H1 (cell line): ENCODE results near the gene ZFP64. TPM values are rescaled to one million over a fixed set of nuclear protein-coding genes. Genes with fewer than 3 reads are reported as not detected.

Experiments
- CTCF ChIA-PET: fragments of 300-600 bp; sonication (Branson Sonifier 250); formaldehyde crosslinking; loops from one replicate; lab custom pipeline; 2021; ENCODE audit not compliant: partially characterized antibody; lab: Charles Lee
- POLR2A ChIA-PET: fragments of 300-600 bp; sonication (Branson Sonifier 250); formaldehyde crosslinking; loops from one replicate; lab custom pipeline; 2021; ENCODE audit warnings: inconsistent platforms; ENCODE audit not compliant: partially characterized antibody; lab: Charles Lee
- DNase-seq, 2 experiments: peaks; one replicate each; pipeline versions ENCODE4 v3.0.0 to v3.0.0-alpha.2; 2010 to 2022; ENCODE audit warnings: low spot score in 2 of 2, low read depth in 1 of 2, mixed read lengths in 1 of 2
- FAIRE-seq: peaks from 2 replicates; lab custom pipeline; 2011; peaks lifted over from hg19 to GRCh38; lab: Jason Lieb, UNC
- H2AFZ ChIP-seq: 2 replicates; pipeline ENCODE4 v1.8.1; 2012; ENCODE audit warnings: low read length, inconsistent platforms
- H2AK5ac ChIP-seq: 2 replicates; pipeline ENCODE4 v1.6.1; 2013; ENCODE audit warnings: low read depth, low read length
- H2BK120ac ChIP-seq: replicated peaks from 2 replicates; pipeline ENCODE3; 2013; ENCODE audit warnings: low read depth, low read length, inconsistent platforms
- H2BK12ac ChIP-seq: 2 replicates; pipeline ENCODE4 v1.6.1; 2013; ENCODE audit warnings: low read depth, low read length
- H2BK15ac ChIP-seq: 2 replicates; pipeline ENCODE4 v1.6.1; 2013; ENCODE audit warnings: low read length
- H2BK20ac ChIP-seq: 2 replicates; pipeline ENCODE4 v1.6.1; 2013; ENCODE audit warnings: low read length
- H2BK5ac ChIP-seq: 2 replicates; pipeline ENCODE4 v1.6.1; 2013; ENCODE audit warnings: low read depth, low read length
- H3K14ac ChIP-seq: 2 replicates; pipeline ENCODE4 v1.6.1; 2013; ENCODE audit warnings: inconsistent platforms; ENCODE audit not compliant: insufficient read length
- H3K18ac ChIP-seq: 2 replicates; pipeline ENCODE4 v1.6.1; 2013; ENCODE audit warnings: low read length; ENCODE audit errors: extremely low read depth
- H3K23ac ChIP-seq: 2 replicates; pipeline ENCODE4 v1.6.1; 2013; ENCODE audit warnings: inconsistent platforms; ENCODE audit not compliant: insufficient read length
- H3K23me2 ChIP-seq: 2 replicates; pipeline ENCODE4 v1.6.1; 2013; ENCODE audit warnings: low read depth, low read length
- H3K27ac ChIP-seq: 2 replicates; pipeline ENCODE4 v1.6.1; 2011; ENCODE audit warnings: low read depth, low read length, inconsistent platforms
- H3K27me3 ChIP-seq, 4 experiments: replicated peaks in 1 of 4; 1 replicate in 1 of 4; 2 replicates in 3 of 4; pipeline versions ENCODE4 v1.6.1 to v1.8.1; 2011 to 2013; ENCODE audit warnings: low read length in 3 of 4, mild to moderate bottlenecking in 3 of 4, inconsistent platforms in 2 of 4, mixed read lengths in 2 of 4, moderate library complexity in 1 of 4; ENCODE audit not compliant: control insufficient read depth in 3 of 4, insufficient read depth in 3 of 4; ENCODE audit errors: extremely low read depth in 1 of 4
- H3K36me3 ChIP-seq, 4 experiments: 2 replicates each; pipeline versions ENCODE4 v1.6.1 to v1.8.1; 2011 to 2013; ENCODE audit warnings: mild to moderate bottlenecking in 4 of 4, low read length in 3 of 4, moderate library complexity in 2 of 4, control low read depth in 1 of 4, inconsistent platforms in 1 of 4; ENCODE audit not compliant: insufficient read depth in 4 of 4, control insufficient read depth in 2 of 4
- H3K4ac ChIP-seq: replicated peaks from 2 replicates; pipeline ENCODE3; 2013; ENCODE audit warnings: low read length, low read depth, mixed read lengths, inconsistent platforms; ENCODE audit not compliant: insufficient read length
- H3K4me1 ChIP-seq, 4 experiments: replicated peaks in 1 of 4; 1 replicate in 1 of 4; 2 replicates in 3 of 4; pipeline versions ENCODE4 v1.6.1 to v1.8.1; 2011 to 2013; ENCODE audit warnings: low read length in 3 of 4, inconsistent platforms in 2 of 4, mixed read lengths in 1 of 4; ENCODE audit not compliant: insufficient read depth in 4 of 4, control insufficient read depth in 3 of 4
- H3K4me2 ChIP-seq, 2 experiments: 2 replicates each; pipeline versions ENCODE4 v1.6.1 to v1.8.1; 2011 to 2013; ENCODE audit warnings: low read depth in 2 of 2, low read length in 2 of 2, control low read depth in 1 of 2, inconsistent platforms in 1 of 2, mild to moderate bottlenecking in 1 of 2; ENCODE audit not compliant: insufficient read depth in 1 of 2
- H3K4me3 ChIP-seq, 4 experiments: fragments of 200-600, 300-600 bp in 1 of 4; sonication (generic), shearing (Covaris generic), sonication (Bioruptor Twin) in 1 of 4; 2 replicates each; pipeline versions ENCODE4 v1.5.1 to v1.8.1; 2011 to 2016; ENCODE audit warnings: low read length in 4 of 4, low read depth in 3 of 4, control low read depth in 2 of 4, inconsistent platforms in 2 of 4, mild to moderate bottlenecking in 2 of 4, mixed read lengths in 1 of 4, moderate library complexity in 1 of 4; ENCODE audit not compliant: insufficient read depth in 2 of 4; ENCODE audit errors: extremely low read depth in 1 of 4
- H3K56ac ChIP-seq: replicated peaks from 2 replicates; pipeline ENCODE3; 2013; ENCODE audit warnings: low read depth, mild to moderate bottlenecking, mixed read lengths, low read length, inconsistent platforms; ENCODE audit not compliant: insufficient read length
- H3K79me1 ChIP-seq: 2 replicates; pipeline ENCODE4 v1.6.1; 2013; ENCODE audit warnings: low read depth, low read length, control low read depth
- H3K79me2 ChIP-seq, 2 experiments: 2 replicates each; pipeline versions ENCODE4 v1.6.1 to v1.8.1; 2012 to 2013; ENCODE audit warnings: low read length in 2 of 2, mild to moderate bottlenecking in 2 of 2, inconsistent platforms in 1 of 2; ENCODE audit not compliant: insufficient read depth in 2 of 2, control insufficient read depth in 1 of 2
- H3K9ac ChIP-seq, 4 experiments: replicated peaks in 1 of 4; 1 replicate in 1 of 4; 2 replicates in 3 of 4; pipeline versions ENCODE4 v1.6.1 to v1.8.1; 2011 to 2013; ENCODE audit warnings: low read depth in 3 of 4, low read length in 3 of 4, control low read depth in 2 of 4, mild to moderate bottlenecking in 2 of 4, moderate library complexity in 2 of 4, inconsistent platforms in 1 of 4; ENCODE audit errors: extremely low read depth in 1 of 4
- H3K9me3 ChIP-seq, 2 experiments: 2 replicates each; pipeline versions ENCODE4 v1.6.1 to v1.8.1; 2012 to 2013; ENCODE audit warnings: mild to moderate bottlenecking in 2 of 2, moderate library complexity in 2 of 2, control low read depth in 1 of 2, inconsistent platforms in 1 of 2, low read depth in 1 of 2, low read length in 1 of 2, mixed read lengths in 1 of 2; ENCODE audit not compliant: insufficient read depth in 2 of 2
- H4K20me1 ChIP-seq, 2 experiments: replicated peaks in 1 of 2; 2 replicates each; pipeline versions ENCODE3 to v1.8.1; 2011 to 2013; ENCODE audit warnings: inconsistent platforms in 2 of 2, low read length in 2 of 2, mild to moderate bottlenecking in 1 of 2; ENCODE audit not compliant: insufficient read depth in 2 of 2, control insufficient read depth in 1 of 2
- H4K5ac ChIP-seq: 2 replicates; pipeline ENCODE4 v1.6.1; 2013; ENCODE audit warnings: low read length, low read depth, mixed read lengths, inconsistent platforms; ENCODE audit not compliant: insufficient read length
- H4K8ac ChIP-seq: 2 replicates; pipeline ENCODE4 v1.8.0; 2013; ENCODE audit warnings: mild to moderate bottlenecking, moderate library complexity, low read length, inconsistent platforms; ENCODE audit not compliant: insufficient read depth; ENCODE audit errors: extremely low read depth
- H4K91ac ChIP-seq: replicated peaks from 2 replicates; pipeline ENCODE3; 2013; ENCODE audit warnings: low read length, mixed read lengths, inconsistent platforms; ENCODE audit not compliant: insufficient read length
- ASH2L ChIP-seq: fragments of 200-600, 300-600 bp; sonication (generic); IDR thresholded peaks from one replicate; pipeline ENCODE4 v1.7.1; 2017; ENCODE audit warnings: low read length
- CHD1 ChIP-seq: IDR thresholded peaks from 2 replicates; pipeline ENCODE4 v1.6.1; 2012; ENCODE audit warnings: low read depth, low read length, improper control_type of control experiment
- CTBP2 ChIP-seq: IDR thresholded peaks from 2 replicates; pipeline ENCODE4 v1.7.0; 2011; ENCODE audit warnings: borderline replicate concordance, mild to moderate bottlenecking, moderate library complexity, mixed read lengths, low read length; ENCODE audit not compliant: insufficient read depth, insufficient read length
- CTCF ChIP-seq, 3 experiments: IDR thresholded peaks; 1 replicate in 2 of 3; 2 replicates in 1 of 3; pipeline versions ENCODE4 v1.5.1 to v1.6.1; 2011; ENCODE audit warnings: low read length in 3 of 3, mild to moderate bottlenecking in 3 of 3, inconsistent platforms in 2 of 3, low read depth in 1 of 3, moderate library complexity in 1 of 3; ENCODE audit not compliant: insufficient read depth in 1 of 3; ENCODE audit errors: control extremely low read depth in 1 of 3
- E2F6 ChIP-seq: IDR thresholded peaks from 2 replicates; pipeline ENCODE4 v1.6.1; 2012; ENCODE audit warnings: inconsistent platforms
- EGR1 ChIP-seq: IDR thresholded peaks from 2 replicates; pipeline ENCODE4 v1.6.1; 2011; ENCODE audit warnings: low read depth, low read length, borderline replicate concordance
- JUND ChIP-seq: IDR thresholded peaks from 2 replicates; pipeline ENCODE4 v1.6.1; 2011; ENCODE audit warnings: mild to moderate bottlenecking, improper control_type of control experiment, low read length
- PHF8 ChIP-seq: fragments of 200-600 bp; sonication (generic); conservative IDR thresholded peaks from 2 replicates; pipeline ENCODE4 v1.7.1; 2012; ENCODE audit warnings: low read depth, mild to moderate bottlenecking, inconsistent platforms, low read length, moderate library complexity
- RBBP5 ChIP-seq: IDR thresholded peaks from 2 replicates; pipeline ENCODE4 v1.7.1; 2012; ENCODE audit warnings: low read depth, mild to moderate bottlenecking, inconsistent platforms, low read length, moderate library complexity, borderline replicate concordance
- SP4 ChIP-seq: IDR thresholded peaks from 2 replicates; pipeline ENCODE4 v1.6.1; 2012; ENCODE audit warnings: low read length, inconsistent platforms
- SUZ12 ChIP-seq: fragments of 200-600 bp; sonication (generic); IDR thresholded peaks from 2 replicates; pipeline ENCODE4 v1.6.1; 2012; ENCODE audit warnings: mild to moderate bottlenecking, inconsistent platforms, low read length, moderate library complexity, mixed read lengths
- WGBS, 2 experiments: shearing (Covaris generic) in 1 of 2; methylation state at CpG; one replicate each; pipeline versions ENCODE4 v1.1.6 to v1.1.7; 2013 to 2015; ENCODE audit warnings: low lambda C conversion rate in 2 of 2, mixed read lengths in 2 of 2, inconsistent platforms in 1 of 2, low coverage in 1 of 2, missing lambda C conversion rate in 1 of 2; ENCODE audit not compliant: insufficient replicate concordance in 2 of 2, insufficient coverage in 1 of 2, insufficient read length in 1 of 2; ENCODE audit errors: extremely low coverage in 1 of 2, missing lambda C conversion rate in 1 of 2; 5-methylcytosine and 5-hydroxymethylcytosine counted together
- polyA plus RNA-seq, 7 experiments: library from polyadenylated mRNA; depleted of rRNA in 3 of 7; stranded (reverse) in 5 of 7; unstranded in 2 of 7; fragments of >200 nt in 5 of 7; fragments of 200-250 nt in 2 of 7; gene quantifications; 1 replicate in 5 of 7; 2 replicates in 1 of 7; 4 replicates in 1 of 7; pipeline versions ENCODE4 v1.2.1 to v1.2.3, GENCODE V29; 2011 to 2013; ENCODE audit warnings: missing spikeins in 2 of 7, mixed read lengths in 2 of 7
- total RNA-seq: library from RNA; stranded (reverse); fragmentation: NEBNext Ultra II Directional; extraction: Animal tissue kit (Norgen Biotek cat#: 25700); gene quantifications from 2 replicates; pipeline ENCODE4 v1.2.1, GENCODE V29; 2021

The ZFP64 gene
- total and polyA plus RNA-seq, 2 of the 8 experiments (the other 6 are each of a cell fraction or from before 2014, with no cell fraction given) = 25.3 to 43.7 TPM

- no peak for FAIRE-seq
- no peaks in the 10 kb centered on the region for H3K4me1 ChIP-seq
- H3K23ac ChIP-seq = no peak overlapping the region
- H3K9ac ChIP-seq = no peak overlapping the region
- H3K9me3 ChIP-seq = no peaks in the 10 kb centered on the region
- H3K36me3 ChIP-seq = peaks cover 2 to 38% (median 18%) of the 10 kb centered on the region in 4 experiments; a peak in 7 of 8 replicates
- no peaks in the 10 kb centered on the region for H3K23me2 ChIP-seq
- H3K4ac ChIP-seq = no peak overlapping the region
- no peak overlapping the region for H3K14ac ChIP-seq
- no peaks in the 10 kb centered on the region for H3K79me1 ChIP-seq
- no peak overlapping the region for H2BK5ac ChIP-seq
- H2BK12ac ChIP-seq = no peak overlapping the region
- no peak overlapping the region for H2AK5ac ChIP-seq
- no peak for DNase-seq
- H3K18ac ChIP-seq = no peak overlapping the region
- H3K4me2 ChIP-seq = no peak overlapping the region
- H2BK20ac ChIP-seq = no peak overlapping the region
- WGBS, 2 experiments = 87% methylated on average over 1 of the region's 1 CpG; no CpG with 5 or more reads in 1 of the 2 experiments
- no peak overlapping the region for H2AFZ ChIP-seq
- no peak overlapping the region for H3K56ac ChIP-seq
- H4K20me1 ChIP-seq = peaks cover 0 to 2% of the 10 kb centered on the region in 2 experiments
- H2BK120ac ChIP-seq = no peak overlapping the region
- H3K27me3 ChIP-seq = no peaks in the 10 kb centered on the region
- H2BK15ac ChIP-seq = no peak overlapping the region
- H4K5ac ChIP-seq = no peak overlapping the region
- no peak overlapping the region for H4K8ac ChIP-seq
- no peak overlapping the region for H3K27ac ChIP-seq
- no peak overlapping the region for H3K4me3 ChIP-seq
- ChIA-PET POLR2A (no interaction called here), CTCF (interaction anchor here (0.8 to 2.5 kb wide), 5 partner anchors 10 to 44 kb away, joined by 3 to 11 read pairs (median 3); no protein-coding TSS in a partner anchor)
- H4K91ac ChIP-seq = no peak overlapping the region
- no peaks in the 10 kb centered on the region for H3K79me2 ChIP-seq
- TF ChIP-seq SUZ12 (no peak), CHD1 (no peak), RBBP5 (no peak), E2F6 (no peak), EGR1 (no peak), CTBP2 (no peak), PHF8 (no peak), ASH2L (no peak), JUND (no peak), SP4 (no peak), CTCF (IDR thresholded peaks at IDR 0.05; ENCODE audit: control extremely low read depth in 1 of 3, insufficient read depth in 1 of 3, low read depth in 1 of 3, low read length in 3 of 3) (no peak)
Measured at GRCh38 chr20:52154575-52154974, 37.0 kb downstream of the ZFP64 start.
